ENCODE results near the gene ZSCAN31. TPM values are rescaled to one million over a fixed set of nuclear protein-coding genes. Genes with fewer than 3 reads are reported as not detected.

Gene ZSCAN31
- total and polyA plus RNA-seq, 2 of the 8 experiments (the other 6 are each of a cell fraction or from before 2014, with no cell fraction given) = 1.9 to 7.0 TPM

- TF ChIP-seq CTCF (IDR thresholded peaks at IDR 0.05; ENCODE audit: control extremely low read depth in 1 of 3, insufficient read depth in 1 of 3, low read depth in 1 of 3, low read length in 3 of 3) (no peak), PHF8 (conservative IDR thresholded peaks at IDR 0.05; ENCODE audit: low read depth, low read length) (no peak), RAD21 (IDR thresholded peaks at IDR 0.05 in 1 of 2, conservative IDR thresholded peaks at IDR 0.05 in 1 of 2; ENCODE audit: low read depth in 2 of 2, low read length in 2 of 2) (no peak), ATF3 (IDR thresholded peaks at IDR 0.05; ENCODE audit: insufficient read depth, low read depth, low read length) (no peak), MAFK (IDR thresholded peaks at IDR 0.05; ENCODE audit: low read depth, low read length) (no peak)
These were observed 2.9 kb downstream of the ZSCAN31 start (continued) for GRCh38 chr6:28333047-28333446.

Measured in H1 (cell line).